GM12878 (cell line): ENCODE data around the gene PKDREJ. TPM values are rescaled to one million over a fixed set of nuclear protein-coding genes. Genes with fewer than 3 reads are reported as not detected.
A peak's percentile ranks its signal among the peaks of the same experiment; 100 is the strongest.

ENCODE experiments used
- ATAC-seq: fragments of 200-7000 bp; cut with Tn5 transposase; 3 replicates; pipeline ENCODE4 v1.9.1; 2020; ENCODE audit warnings: mild to moderate bottlenecking, moderate library complexity
- BruUV-seq: library from RNA; stranded (reverse); fragments of 400-500 nt; replicated peaks from 2 replicates; lab custom pipeline; 2021; lab: Mats Ljungman, UMichigan
- CTCF ChIA-PET: fragments of 300-600 bp; sonication (Branson Sonifier 250); formaldehyde crosslinking; extraction: SDS; loops from one replicate; lab custom pipeline; 2021; ENCODE audit warnings: inconsistent platforms; lab: Yijun Ruan, JAX
- POLR2A ChIA-PET: fragments of 350-600 bp; formaldehyde crosslinking; extraction: SDS; loops from one replicate; lab custom pipeline; 2021; ENCODE audit warnings: inconsistent platforms; lab: Charles Lee
- RAD21 ChIA-PET: fragments of 300-600 bp; sonication (Branson Sonifier 250); formaldehyde crosslinking; loops from one replicate; lab custom pipeline; 2023; ENCODE audit warnings: antibody characterized with exemption; ENCODE audit not compliant: unreplicated experiment; lab: Charles Lee
- SMC1A ChIA-PET: fragments of 300-600 bp; sonication (Branson Sonifier 250); formaldehyde crosslinking; loops from one replicate; lab custom pipeline; 2023; ENCODE audit not compliant: unreplicated experiment, uncharacterized antibody; lab: Charles Lee
- DNase-seq: peaks from one replicate; pipeline ENCODE4 v3.0.0-alpha.2; 2011; ENCODE audit warnings: low read depth, low spot score
- FAIRE-seq: peaks from 3 replicates; lab custom pipeline; 2011; peaks lifted over from hg19 to GRCh38; lab: Jason Lieb, UNC
- H2AFZ ChIP-seq: 2 replicates; pipeline ENCODE4 v1.6.0; 2011; ENCODE audit warnings: low read depth, low read length, control low read depth; ENCODE audit not compliant: control insufficient read depth
- H3K27ac ChIP-seq: 2 replicates; pipeline ENCODE4 v1.5.1; 2011; ENCODE audit warnings: control low read depth; ENCODE audit not compliant: control insufficient read depth, insufficient read depth
- H3K27me3 ChIP-seq, 2 experiments: replicated peaks in 1 of 2; 2 replicates each; pipeline versions ENCODE4 v1.6.0 to v1.6.1; 2011; ENCODE audit warnings: low read length in 1 of 2; ENCODE audit not compliant: control insufficient read depth in 2 of 2, insufficient read depth in 2 of 2
- H3K36me3 ChIP-seq, 2 experiments: 2 replicates each; pipeline ENCODE4 v1.5.1; 2011; ENCODE audit warnings: low read length in 1 of 2; ENCODE audit not compliant: control insufficient read depth in 2 of 2, insufficient read depth in 2 of 2
- H3K4me1 ChIP-seq: 2 replicates; pipeline ENCODE4 v1.6.1; 2011; ENCODE audit warnings: mild to moderate bottlenecking, low read length, moderate library complexity, mixed read lengths; ENCODE audit not compliant: control insufficient read depth, insufficient read depth
- H3K4me2 ChIP-seq: 2 replicates; pipeline ENCODE4 v1.6.0; 2011; ENCODE audit warnings: control low read depth; ENCODE audit not compliant: control insufficient read depth, insufficient read depth
- H3K4me3 ChIP-seq: fragments of 200-600 bp; sonication (generic); 2 replicates; pipeline ENCODE4 v1.5.1; 2016
- H3K79me2 ChIP-seq: 2 replicates; pipeline ENCODE4 v1.6.0; 2011; ENCODE audit warnings: low read length; ENCODE audit not compliant: control insufficient read depth, insufficient read depth
- H3K9ac ChIP-seq: 2 replicates; pipeline ENCODE4 v1.8.0; 2011; ENCODE audit warnings: low read length, control low read depth, mixed read lengths; ENCODE audit not compliant: control insufficient read depth, insufficient read depth
- H3K9me3 ChIP-seq: replicated peaks from 3 replicates; pipeline ENCODE4 v1.5.1; 2011; ENCODE audit warnings: mild to moderate bottlenecking, low read length; ENCODE audit not compliant: control insufficient read depth, insufficient read depth
- H4K20me1 ChIP-seq: 2 replicates; pipeline ENCODE4 v1.6.0; 2011; ENCODE audit not compliant: control insufficient read depth, insufficient read depth
- FOS ChIP-seq: IDR thresholded peaks from 3 replicates; pipeline ENCODE4 v1.6.1; 2011; ENCODE audit warnings: borderline replicate concordance; ENCODE audit not compliant: insufficient read length; ENCODE audit errors: extremely low read depth
- RELB ChIP-seq: fragments of 450-650 bp; IDR thresholded peaks from 2 replicates; pipeline ENCODE4 v1.6.1; 2017; ENCODE audit warnings: low read depth, mild to moderate bottlenecking, moderate library complexity
- SIN3A ChIP-seq: IDR thresholded peaks from 2 replicates; pipeline ENCODE4 v1.6.1; 2012; ENCODE audit warnings: low read depth, low read length, improper control_type of control experiment
- SPI1 ChIP-seq: IDR thresholded peaks from 2 replicates; pipeline ENCODE4 v1.6.1; 2011; ENCODE audit warnings: low read depth, mild to moderate bottlenecking, low read length, moderate library complexity, borderline replicate concordance; ENCODE audit not compliant: insufficient read depth
- TCF7 ChIP-seq: IDR thresholded peaks from 2 replicates; pipeline ENCODE4 v1.6.1; 2014; ENCODE audit warnings: antibody characterized with exemption, borderline replicate concordance
- WGBS: methylation state at CpG from one replicate; pipeline ENCODE4 v1.1.6; 2016; ENCODE audit warnings: low lambda C conversion rate; ENCODE audit not compliant: insufficient replicate concordance, insufficient coverage; ENCODE audit errors: missing lambda C conversion rate; 5-methylcytosine and 5-hydroxymethylcytosine counted together
- in situ Hi-C: fragments of 300-500 bp; cut with MboI; formaldehyde crosslinking; loops from 9 replicates; pipeline ENCODE4 v1.14.3; 2018; ENCODE audit warnings: mixed read lengths
- intact Hi-C: fragments of 100-400 bp; cut with micrococcal nuclease; formaldehyde crosslinking; loops from one replicate; pipeline ENCODE4 v1.14.2; 2022; ENCODE audit not compliant: unreplicated experiment
- polyA plus RNA-seq, 11 experiments: library from polyadenylated mRNA; depleted of rRNA in 4 of 11; unstranded in 6 of 11; stranded (reverse) in 5 of 11; fragments of >200 nt; fragmentation: Nextera tagmentation in 4 of 11; fragmentation: Illumina TruSeq in 1 of 11; extraction: Ambion mirVana in 4 of 11; extraction: Trizol in 1 of 11; gene quantifications; 1 replicate in 1 of 11; 2 replicates in 10 of 11; pipeline versions ENCODE4 v1.2.1 to v1.2.3, GENCODE V29; 2011 to 2016; ENCODE audit warnings: inconsistent platforms in 2 of 11, missing spikeins in 2 of 11, low read depth in 1 of 11
- total RNA-seq, 4 experiments: library from RNA; depleted of rRNA in 3 of 4; stranded (reverse); fragments of >200 nt in 3 of 4; fragmentation: Illumina TruSeq in 1 of 4; extraction: Trizol in 1 of 4; gene quantifications; 2 replicates each; pipeline versions ENCODE4 v1.2.1 to v1.2.3, GENCODE V29; 2013 to 2021
- TF ChIP-seq, protein P1 (sequence below): fragments of 450-650 bp; IDR thresholded peaks from 2 replicates; pipeline ENCODE4 v1.6.1; 2017; ENCODE audit warnings: mild to moderate bottlenecking, moderate library complexity

The PKDREJ gene
- total and polyA plus RNA-seq, 10 of the 15 experiments (the other 5 are each of a cell fraction or from before 2014, with no cell fraction given) = 0.02 to 0.03 TPM; not detected in 8

GRCh38 chr22:46278656-46279645 is 15.8 kb upstream of the PKDREJ start:
- TF ChIP-seq FOS (no peak), SPI1 (0 out of 2 replicates have a peak, but pooled peaks have one; percentile 7)
- H3K9me3 ChIP-seq = peaks cover 2% of the 10 kb centered on the region; the same call in 2 of the 3 replicates
- no TSS peak for BruUV-seq
- DNase-seq = no peak
- POLR2A ChIA-PET = interaction anchor here (0.6 to 0.9 kb wide), 2 partner anchors 10 to 41 kb away, joined by 5 to 6 read pairs; partner anchors contain the start of gene TTC38
- no peak for ATAC-seq
- RAD21 ChIA-PET = no interaction called here
- intact Hi-C loops (no loop called here), in situ Hi-C loops (no loop called here)
- 68% methylated on average over 22 of the region's 22 CpGs for WGBS
- peaks cover 4% of the 10 kb centered on the region; the same call in 1 of the 2 replicates for H3K4me1 ChIP-seq
- H3K27ac ChIP-seq = no peak overlapping the region
- no peaks in the 10 kb centered on the region for H4K20me1 ChIP-seq
- H3K36me3 ChIP-seq = peaks cover 5 to 15% of the 10 kb centered on the region in 2 experiments
- SMC1A ChIA-PET = no interaction called here
- FAIRE-seq = no peak
- H3K79me2 ChIP-seq = no peaks in the 10 kb centered on the region
- CTCF ChIA-PET = no interaction called here
- no peak overlapping the region for H3K9ac ChIP-seq
- no peaks in the 10 kb centered on the region for H3K27me3 ChIP-seq
- H3K4me3 ChIP-seq = no peak overlapping the region
- H2AFZ ChIP-seq = no peak overlapping the region
- H3K4me2 ChIP-seq = no peak overlapping the region

- intact Hi-C loops = no loop called here
- H3K4me2 ChIP-seq = no peak overlapping the region
- ChIA-PET RAD21 (interaction anchor here (1.0 kb wide), 1 partner anchor 9 kb away, joined by 6 read pairs; the partner anchor contains the start of gene TTC38), POLR2A (interaction anchor here (0.9 kb wide), 1 partner anchor 20 kb away, joined by 4 read pairs; the partner anchor contains the start of gene GTSE1), CTCF (interaction anchor here (1.2 kb wide), 1 partner anchor 154 kb away, joined by 3 read pairs; no protein-coding TSS in a partner anchor), SMC1A (interaction anchor here (0.6 to 0.9 kb wide), 2 partner anchors 287 to 370 kb away, joined by 3 read pairs; no protein-coding TSS in a partner anchor)
- FAIRE-seq (no peak), ATAC-seq (no peak), DNase-seq (no peak)
- H3K4me3 ChIP-seq = no peak overlapping the region
- H3K36me3 ChIP-seq = peaks cover 3 to 6% of the 10 kb centered on the region in 2 experiments; a peak in 3 of 4 replicates
- H3K27me3 ChIP-seq = no peaks in the 10 kb centered on the region
- BruUV-seq = no TSS peak
- H2AFZ ChIP-seq = no peak overlapping the region
- no peaks in the 10 kb centered on the region for H4K20me1 ChIP-seq
- H3K27ac ChIP-seq = no peak overlapping the region
- 97% methylated on average over 7 of the region's 7 CpGs for WGBS
- peaks cover 4% of the 10 kb centered on the region; the same call in 1 of the 2 replicates for H3K4me1 ChIP-seq
- H3K9me3 ChIP-seq = peaks cover 2% of the 10 kb centered on the region; the same call in 2 of the 3 replicates
- no peaks in the 10 kb centered on the region for H3K79me2 ChIP-seq
- no peak overlapping the region for H3K9ac ChIP-seq
- in situ Hi-C loops = no loop called here
- TF ChIP-seq RELB (no peak), SIN3A (no peak), TCF7 (no peak)
- TF ChIP-seq, protein P1, sequence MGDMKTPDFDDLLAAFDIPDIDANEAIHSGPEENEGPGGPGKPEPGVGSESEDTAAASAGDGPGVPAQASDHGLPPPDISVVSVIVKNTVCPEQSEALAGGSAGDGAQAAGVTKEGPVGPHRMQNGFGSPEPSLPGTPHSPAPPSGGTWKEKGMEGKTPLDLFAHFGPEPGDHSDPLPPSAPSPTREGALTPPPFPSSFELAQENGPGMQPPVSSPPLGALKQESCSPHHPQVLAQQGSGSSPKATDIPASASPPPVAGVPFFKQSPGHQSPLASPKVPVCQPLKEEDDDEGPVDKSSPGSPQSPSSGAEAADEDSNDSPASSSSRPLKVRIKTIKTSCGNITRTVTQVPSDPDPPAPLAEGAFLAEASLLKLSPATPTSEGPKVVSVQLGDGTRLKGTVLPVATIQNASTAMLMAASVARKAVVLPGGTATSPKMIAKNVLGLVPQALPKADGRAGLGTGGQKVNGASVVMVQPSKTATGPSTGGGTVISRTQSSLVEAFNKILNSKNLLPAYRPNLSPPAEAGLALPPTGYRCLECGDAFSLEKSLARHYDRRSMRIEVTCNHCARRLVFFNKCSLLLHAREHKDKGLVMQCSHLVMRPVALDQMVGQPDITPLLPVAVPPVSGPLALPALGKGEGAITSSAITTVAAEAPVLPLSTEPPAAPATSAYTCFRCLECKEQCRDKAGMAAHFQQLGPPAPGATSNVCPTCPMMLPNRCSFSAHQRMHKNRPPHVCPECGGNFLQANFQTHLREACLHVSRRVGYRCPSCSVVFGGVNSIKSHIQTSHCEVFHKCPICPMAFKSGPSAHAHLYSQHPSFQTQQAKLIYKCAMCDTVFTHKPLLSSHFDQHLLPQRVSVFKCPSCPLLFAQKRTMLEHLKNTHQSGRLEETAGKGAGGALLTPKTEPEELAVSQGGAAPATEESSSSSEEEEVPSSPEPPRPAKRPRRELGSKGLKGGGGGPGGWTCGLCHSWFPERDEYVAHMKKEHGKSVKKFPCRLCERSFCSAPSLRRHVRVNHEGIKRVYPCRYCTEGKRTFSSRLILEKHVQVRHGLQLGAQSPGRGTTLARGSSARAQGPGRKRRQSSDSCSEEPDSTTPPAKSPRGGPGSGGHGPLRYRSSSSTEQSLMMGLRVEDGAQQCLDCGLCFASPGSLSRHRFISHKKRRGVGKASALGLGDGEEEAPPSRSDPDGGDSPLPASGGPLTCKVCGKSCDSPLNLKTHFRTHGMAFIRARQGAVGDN = no peak
These were observed 13.4 kb upstream of the PKDREJ start for GRCh38 chr22:46276563-46276962.
